Adrenal gland (tissue), 5 donors: ENCODE results near the gene TAS2R19.

Source experiments
- POLR2A ChIP-seq, 2 donors: fragments of 450-650 bp; IDR thresholded peaks; one replicate each; pipeline ENCODE4 v1.6.1; 2017; ENCODE audit warnings: antibody characterized with exemption in 2 of 2, mild to moderate bottlenecking in 2 of 2, moderate library complexity in 1 of 2
- TF ChIP-seq, protein P1 (sequence below), 6 experiments: fragments of 450-650 bp in 4 of 6; fragments of 200-600 bp in 2 of 6; sonication (generic) in 1 of 6; IDR thresholded peaks; 1 replicate in 5 of 6; 2 replicates in 1 of 6; pipeline versions ENCODE4 v1.5.1 to v1.8.0; 2016 to 2021; ENCODE audit warnings: antibody characterized with exemption in 6 of 6, mild to moderate bottlenecking in 2 of 6, moderate library complexity in 1 of 6
- donor health status: DM: no; HTN: no; CAD: no.

DNA sequence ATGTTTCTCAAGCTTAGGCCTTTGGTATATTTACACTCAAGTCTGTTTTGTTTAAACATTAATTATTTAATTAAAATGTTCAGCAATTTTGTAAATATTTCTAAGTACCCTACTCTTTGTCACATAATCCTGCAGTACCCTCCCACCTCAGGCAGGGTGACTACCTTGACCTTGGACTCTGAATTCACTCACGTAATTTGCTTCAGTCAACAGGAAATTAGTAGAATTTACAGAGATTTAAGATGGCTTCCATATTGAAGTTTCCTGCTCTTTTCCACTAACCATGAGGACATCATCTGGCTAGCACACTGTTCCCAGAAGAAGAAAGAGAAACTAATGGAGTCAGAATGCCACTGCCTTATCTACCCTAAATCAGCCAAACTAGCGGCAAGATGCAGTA is 967 bp upstream of the TAS2R19 start:
- TF ChIP-seq, protein P1, sequence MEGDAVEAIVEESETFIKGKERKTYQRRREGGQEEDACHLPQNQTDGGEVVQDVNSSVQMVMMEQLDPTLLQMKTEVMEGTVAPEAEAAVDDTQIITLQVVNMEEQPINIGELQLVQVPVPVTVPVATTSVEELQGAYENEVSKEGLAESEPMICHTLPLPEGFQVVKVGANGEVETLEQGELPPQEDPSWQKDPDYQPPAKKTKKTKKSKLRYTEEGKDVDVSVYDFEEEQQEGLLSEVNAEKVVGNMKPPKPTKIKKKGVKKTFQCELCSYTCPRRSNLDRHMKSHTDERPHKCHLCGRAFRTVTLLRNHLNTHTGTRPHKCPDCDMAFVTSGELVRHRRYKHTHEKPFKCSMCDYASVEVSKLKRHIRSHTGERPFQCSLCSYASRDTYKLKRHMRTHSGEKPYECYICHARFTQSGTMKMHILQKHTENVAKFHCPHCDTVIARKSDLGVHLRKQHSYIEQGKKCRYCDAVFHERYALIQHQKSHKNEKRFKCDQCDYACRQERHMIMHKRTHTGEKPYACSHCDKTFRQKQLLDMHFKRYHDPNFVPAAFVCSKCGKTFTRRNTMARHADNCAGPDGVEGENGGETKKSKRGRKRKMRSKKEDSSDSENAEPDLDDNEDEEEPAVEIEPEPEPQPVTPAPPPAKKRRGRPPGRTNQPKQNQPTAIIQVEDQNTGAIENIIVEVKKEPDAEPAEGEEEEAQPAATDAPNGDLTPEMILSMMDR (IDR thresholded peaks at IDR 0.05) = no peak
- no peak for TF ChIP-seq POLR2A (IDR thresholded peaks at IDR 0.05)
